ENCODE results near the gene FBN3.
"Not testable (repeated sequence)": the region's sequence is repeated elsewhere in the genome, so short reads cannot be mapped to it uniquely, and the experiment has no call there.

FBN3 gene

GRCh38 chr19:8115805-8116396 lies 33.5 kb downstream of the FBN3 start:
- no peak for DNase-seq

GRCh38 chr19:8113017-8113416 lies 36.4 kb downstream of the FBN3 start:
- no peak for DNase-seq

- no peak for DNase-seq
Measured at GRCh38 chr19:8111376-8111775, 38.0 kb downstream of the FBN3 start.

- DNase-seq = no peak
Measured at GRCh38 chr19:8110931-8111330, 38.5 kb downstream of the FBN3 start.

- DNase-seq = no peak
Measured at GRCh38 chr19:8109890-8110662, 39.3 kb downstream of the FBN3 start.

- no peak for DNase-seq
Measured at GRCh38 chr19:8109455-8109854, 39.9 kb downstream of the FBN3 start.

GRCh38 chr19:8108560-8109445 lies 40.6 kb downstream of the FBN3 start:
- DNase-seq = no peak

GRCh38 chr19:8107301-8107903 lies 42.0 kb downstream of the FBN3 start:
- no peak for DNase-seq

GRCh38 chr19:8105471-8105870 lies 43.9 kb downstream of the FBN3 start:
- no peak for DNase-seq

GRCh38 chr19:8101910-8102309 lies 47.5 kb downstream of the FBN3 start:
- not testable (repeated sequence) for DNase-seq

- no peak for DNase-seq
Measured at GRCh38 chr19:8101311-8101710, 48.1 kb downstream of the FBN3 start.

GRCh38 chr19:8097681-8098567 lies 51.5 kb downstream of the FBN3 start:
- DNase-seq = no peak

- no peak for DNase-seq
Measured at GRCh38 chr19:8097198-8097597, 52.2 kb downstream of the FBN3 start.

- no peak for DNase-seq
Measured at GRCh38 chr19:8096071-8096470, 53.3 kb downstream of the FBN3 start.

GRCh38 chr19:8095354-8095886 lies 54.0 kb downstream of the FBN3 start:
- no peak for DNase-seq

- DNase-seq = no peak
Measured at GRCh38 chr19:8094336-8094735, 55.1 kb downstream of the FBN3 start.

- no peak for DNase-seq
Measured at GRCh38 chr19:8093740-8094139, 55.7 kb downstream of the FBN3 start.

- DNase-seq = no peak
Measured at GRCh38 chr19:8090950-8091349, 58.4 kb downstream of the FBN3 start.

GRCh38 chr19:8089664-8090601 lies 59.5 kb downstream of the FBN3 start:
- no peak for DNase-seq

- no peak for DNase-seq
Measured at GRCh38 chr19:8088752-8089663, 60.4 kb downstream of the FBN3 start.
